Transverse colon (tissue), 4 donors: Measurements from ENCODE around the gene HAND2.

ENCODE experiments used
- CTCF ChIP-seq, 5 experiments: fragments of 200-600 bp in 3 of 5; fragments of 450-650 bp in 2 of 5; sonication (generic) in 3 of 5; IDR thresholded peaks; 1 replicate in 2 of 5; 2 replicates in 3 of 5; pipeline ENCODE4 v1.5.1; 2016 to 2017; ENCODE audit warnings: antibody characterized with exemption in 5 of 5, inconsistent platforms in 3 of 5, mild to moderate bottlenecking in 2 of 5, moderate library complexity in 1 of 5
- EP300 ChIP-seq: sonication (generic); formaldehyde crosslinking; IDR thresholded peaks from one replicate; pipeline ENCODE4 v1.6.1; 2017; ENCODE audit warnings: antibody characterized with exemption, low read depth
- POLR2A ChIP-seq: fragments of 450-650 bp; IDR thresholded peaks from one replicate; pipeline ENCODE4 v1.6.1; 2016; ENCODE audit warnings: antibody characterized with exemption, mild to moderate bottlenecking, moderate library complexity
- POLR2AphosphoS5 ChIP-seq, 3 donors: sonication (generic); formaldehyde crosslinking; IDR thresholded peaks; one replicate each; pipeline ENCODE4 v1.6.1; 2016; ENCODE audit warnings: antibody characterized with exemption in 3 of 3

DNA sequence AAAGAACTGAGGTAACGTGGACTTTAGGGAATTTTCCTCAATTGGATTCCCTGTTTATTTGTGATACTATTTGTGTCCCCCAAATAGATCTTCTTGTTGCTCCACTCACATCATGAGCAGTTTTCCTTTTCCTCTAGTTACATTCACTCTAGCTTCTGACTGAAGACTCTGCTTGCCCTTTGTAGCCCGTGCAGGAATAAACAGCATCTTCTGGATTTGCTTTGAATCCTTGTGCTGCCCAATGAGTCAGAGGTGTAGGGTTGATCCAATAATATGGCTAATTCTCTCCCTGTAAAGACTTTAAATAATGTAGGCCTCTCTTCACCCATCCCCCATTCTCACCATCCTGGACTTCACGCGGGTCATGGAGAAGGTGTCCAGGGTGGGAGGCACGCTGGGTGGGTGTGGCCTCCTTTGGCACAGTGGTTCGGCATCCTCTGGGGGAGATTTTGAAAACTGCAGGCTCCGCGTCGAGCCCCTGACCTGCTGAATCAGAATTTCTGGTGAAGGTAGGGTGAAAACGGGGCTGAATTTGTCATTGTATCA, 9.0 kb downstream of the HAND2 start:
- TF ChIP-seq CTCF (IDR thresholded peaks at IDR 0.05) (peak in 2 of 5 experiments; percentile 5 to 14), POLR2AphosphoS5 (IDR thresholded peaks at IDR 0.05) (peak in 1 of 3 donors; percentile 23), POLR2A (no peak), EP300 (no peak)
